ENCODE measurements around the gene CAMK2B.

DNA sequence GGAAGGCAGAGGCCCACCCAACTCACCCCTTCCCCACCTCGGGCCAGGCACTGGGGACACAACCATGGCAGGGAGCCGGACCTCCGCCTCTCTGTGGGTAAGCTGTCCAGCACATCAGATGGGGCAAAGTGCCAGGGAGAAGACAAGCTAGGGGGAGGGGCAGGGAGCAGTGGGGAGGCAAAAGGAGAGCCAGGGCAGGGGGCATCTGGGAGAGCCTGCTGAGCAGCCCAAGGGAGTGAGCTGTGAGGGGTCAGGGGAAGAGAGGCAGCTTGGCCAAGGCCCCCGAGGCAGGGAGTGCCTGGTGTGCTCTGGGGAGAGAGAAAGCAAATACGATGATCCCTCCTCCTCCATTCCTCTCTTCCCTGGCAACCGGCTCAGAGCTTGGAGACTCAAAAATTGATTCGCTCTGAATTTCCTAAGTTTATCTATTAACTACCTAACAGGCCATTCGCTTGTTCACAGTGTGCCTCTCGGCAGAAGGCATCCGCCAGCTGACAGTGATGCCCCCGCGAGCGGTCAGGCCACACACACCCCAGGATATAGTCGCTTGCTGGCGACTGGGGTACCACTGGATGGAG lies 4.5 kb downstream of the CAMK2B start:
- TF ChIP-seq POLR2A (IDR thresholded peaks at IDR 0.05) = no peak
- TF ChIP-seq, protein P1, sequence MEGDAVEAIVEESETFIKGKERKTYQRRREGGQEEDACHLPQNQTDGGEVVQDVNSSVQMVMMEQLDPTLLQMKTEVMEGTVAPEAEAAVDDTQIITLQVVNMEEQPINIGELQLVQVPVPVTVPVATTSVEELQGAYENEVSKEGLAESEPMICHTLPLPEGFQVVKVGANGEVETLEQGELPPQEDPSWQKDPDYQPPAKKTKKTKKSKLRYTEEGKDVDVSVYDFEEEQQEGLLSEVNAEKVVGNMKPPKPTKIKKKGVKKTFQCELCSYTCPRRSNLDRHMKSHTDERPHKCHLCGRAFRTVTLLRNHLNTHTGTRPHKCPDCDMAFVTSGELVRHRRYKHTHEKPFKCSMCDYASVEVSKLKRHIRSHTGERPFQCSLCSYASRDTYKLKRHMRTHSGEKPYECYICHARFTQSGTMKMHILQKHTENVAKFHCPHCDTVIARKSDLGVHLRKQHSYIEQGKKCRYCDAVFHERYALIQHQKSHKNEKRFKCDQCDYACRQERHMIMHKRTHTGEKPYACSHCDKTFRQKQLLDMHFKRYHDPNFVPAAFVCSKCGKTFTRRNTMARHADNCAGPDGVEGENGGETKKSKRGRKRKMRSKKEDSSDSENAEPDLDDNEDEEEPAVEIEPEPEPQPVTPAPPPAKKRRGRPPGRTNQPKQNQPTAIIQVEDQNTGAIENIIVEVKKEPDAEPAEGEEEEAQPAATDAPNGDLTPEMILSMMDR (IDR thresholded peaks at IDR 0.05 in 4 of 5, conservative IDR thresholded peaks at IDR 0.05 in 1 of 5) = no peak

All from gastrocnemius medialis (tissue), 4 donors.